ENCODE results near the gene LMAN1.

- TF ChIP-seq CTCF (IDR thresholded peaks at IDR 0.05; ENCODE audit: poor library complexity) (no peak), EZH2phosphoT487 (IDR thresholded peaks at IDR 0.05; ENCODE audit: low read depth, severe bottlenecking, unreplicated experiment) (no peak)
These were observed 1.3 kb upstream of the LMAN1 start for GRCh38 chr18:59360381-59360780.

Measured in hepatocyte (in vitro differentiated cells).